Neuronal stem cell (in vitro differentiated cells): ENCODE data around the gene BZW2.
A peak's percentile ranks its signal among the peaks of the same experiment; 100 is the strongest.

ENCODE experiments used
- DNase-seq: peaks from one replicate; pipeline ENCODE4 v3.0.0-alpha.2; 2013; ENCODE audit warnings: low spot score
- H2AFZ ChIP-seq: one replicate; pipeline ENCODE4 v1.6.1; 2013; ENCODE audit warnings: mild to moderate bottlenecking, low read length, inconsistent platforms
- H2AK5ac ChIP-seq: 2 replicates; pipeline ENCODE4 v1.6.1; 2013; ENCODE audit warnings: low read depth, mild to moderate bottlenecking, inconsistent platforms, low read length, moderate library complexity, mixed read lengths
- H2BK120ac ChIP-seq: 2 replicates; pipeline ENCODE4 v1.6.1; 2013; ENCODE audit warnings: low read depth, mild to moderate bottlenecking, inconsistent platforms, low read length, moderate library complexity, mixed read lengths
- H2BK12ac ChIP-seq: one replicate; pipeline ENCODE4 v1.6.1; 2013; ENCODE audit warnings: low read length, inconsistent platforms
- H2BK15ac ChIP-seq: 2 replicates; pipeline ENCODE4 v1.6.1; 2013; ENCODE audit warnings: mild to moderate bottlenecking, low read length, inconsistent platforms, mixed read lengths
- H2BK5ac ChIP-seq: one replicate; pipeline ENCODE4 v1.6.1; 2013; ENCODE audit warnings: inconsistent platforms, mild to moderate bottlenecking, low read length, moderate library complexity
- H3K14ac ChIP-seq: one replicate; pipeline ENCODE4 v1.6.1; 2013; ENCODE audit warnings: low read length, inconsistent platforms
- H3K18ac ChIP-seq: 2 replicates; pipeline ENCODE4 v1.6.1; 2013; ENCODE audit warnings: low read length, inconsistent platforms
- H3K23ac ChIP-seq: 2 replicates; pipeline ENCODE4 v1.6.1; 2013; ENCODE audit warnings: low read depth, mild to moderate bottlenecking, mixed read lengths, low read length, inconsistent platforms; ENCODE audit not compliant: poor library complexity
- H3K27ac ChIP-seq: replicated peaks from 3 replicates; pipeline ENCODE4 v1.5.1; 2013; ENCODE audit warnings: low read length, inconsistent platforms
- H3K27me3 ChIP-seq, 3 experiments: 2 replicates each; pipeline ENCODE4 v1.6.1; 2013; ENCODE audit warnings: low read length in 3 of 3, mild to moderate bottlenecking in 2 of 3, inconsistent platforms in 1 of 3, low read depth in 1 of 3, mixed read lengths in 1 of 3, moderate library complexity in 1 of 3; ENCODE audit not compliant: control insufficient read depth in 3 of 3, insufficient read depth in 3 of 3
- H3K36me3 ChIP-seq, 2 donors: replicated peaks in 1 of 2; 2 replicates each; pipeline ENCODE4 v1.6.1; 2013; ENCODE audit warnings: low read length in 2 of 2; ENCODE audit not compliant: control insufficient read depth in 2 of 2, insufficient read depth in 2 of 2
- H3K4ac ChIP-seq: 2 replicates; pipeline ENCODE4 v1.6.1; 2013; ENCODE audit warnings: inconsistent platforms, mild to moderate bottlenecking, low read length, moderate library complexity
- H3K4me1 ChIP-seq, 2 donors: 1 replicate in 1 of 2; 2 replicates in 1 of 2; pipeline ENCODE4 v1.6.1; 2013; ENCODE audit warnings: low read length in 2 of 2, low read depth in 1 of 2; ENCODE audit not compliant: control insufficient read depth in 2 of 2, insufficient read depth in 1 of 2
- H3K4me2 ChIP-seq: one replicate; pipeline ENCODE4 v1.6.1; 2013; ENCODE audit warnings: mild to moderate bottlenecking, low read length, inconsistent platforms; ENCODE audit not compliant: insufficient read depth, poor library complexity, severe bottlenecking
- H3K4me3 ChIP-seq, 2 donors: 2 replicates each; pipeline ENCODE4 v1.5.1; 2013; ENCODE audit warnings: low read length in 2 of 2, mild to moderate bottlenecking in 2 of 2, inconsistent platforms in 1 of 2, moderate library complexity in 1 of 2
- H3K79me1 ChIP-seq: one replicate; pipeline ENCODE4 v1.6.1; 2013; ENCODE audit warnings: low read depth, mild to moderate bottlenecking, inconsistent platforms, low read length, moderate library complexity
- H3K9ac ChIP-seq: one replicate; pipeline ENCODE4 v1.6.1; 2013; ENCODE audit warnings: mild to moderate bottlenecking, low read depth, low read length, inconsistent platforms; ENCODE audit not compliant: poor library complexity
- H3K9me3 ChIP-seq, 2 donors: replicated peaks in 1 of 2; 2 replicates each; pipeline versions ENCODE3 to v1.6.1; 2013; ENCODE audit warnings: low read length in 2 of 2, mild to moderate bottlenecking in 2 of 2, inconsistent platforms in 1 of 2, low read depth in 1 of 2, mixed read lengths in 1 of 2, moderate library complexity in 1 of 2; ENCODE audit not compliant: control insufficient read depth in 2 of 2, insufficient read depth in 1 of 2
- H4K8ac ChIP-seq: one replicate; pipeline ENCODE4 v1.6.1; 2013; ENCODE audit warnings: low read depth, mild to moderate bottlenecking, inconsistent platforms, low read length, moderate library complexity
- H4K91ac ChIP-seq: one replicate; pipeline ENCODE4 v1.6.1; 2013; ENCODE audit warnings: low read length, low read depth, mild to moderate bottlenecking, inconsistent platforms; ENCODE audit not compliant: poor library complexity
- WGBS, 2 donors: extraction: QIAGEN DNeasy Blood & Tissue Kit; methylation state at CpG; one replicate each; pipeline ENCODE4 v1.1.7; 2013; ENCODE audit warnings: missing lambda C conversion rate in 2 of 2, mixed read lengths in 1 of 2; ENCODE audit not compliant: insufficient read length in 2 of 2, insufficient replicate concordance in 1 of 2; ENCODE audit errors: extremely low coverage in 2 of 2; 5-methylcytosine and 5-hydroxymethylcytosine counted together

The BZW2 gene

DNA sequence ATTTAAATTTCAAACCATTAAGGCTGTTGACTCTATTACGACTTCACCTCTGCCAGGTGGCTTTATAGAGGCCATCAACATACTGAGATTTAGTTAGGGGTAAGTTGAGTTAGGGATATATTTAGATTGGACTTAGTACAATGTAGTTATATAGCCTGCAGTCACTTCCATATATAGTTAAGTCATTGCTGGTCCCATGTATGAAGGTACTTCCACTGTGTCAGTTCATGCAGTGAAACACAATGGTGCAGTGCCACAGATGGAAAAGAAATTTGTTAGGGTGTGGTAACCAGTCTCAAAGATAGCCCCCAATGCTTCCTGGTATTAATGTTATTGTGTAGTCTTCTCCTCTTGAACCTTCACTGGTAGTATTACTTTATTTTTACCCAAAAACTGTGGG is 95.0 kb downstream of the BZW2 start:
- WGBS, 2 donors: no CpG with 5 or more reads among the region's 1 CpG
- Histone ChIP-seq H3K4me1 (peaks cover 5 to 15% of the 10 kb centered on the region in 2 donors), H3K9me3 (peaks cover 0 to 2% of the 10 kb centered on the region in 2 donors), H3K9ac (no peak overlapping the region), H2AFZ (no peak overlapping the region), H3K14ac (no peak overlapping the region), H3K4me3 (no peak overlapping the region), H3K79me1 (no peaks in the 10 kb centered on the region), H3K36me3 (no peaks in the 10 kb centered on the region), H3K23ac (no peak overlapping the region), H3K27ac (no peak overlapping the region), H2BK120ac (no peak overlapping the region), H4K91ac (no peak overlapping the region), H2BK15ac (no peak overlapping the region), H4K8ac (no peak overlapping the region), H3K18ac (no peak overlapping the region), H3K4me2 (no peak overlapping the region), H2BK5ac (no peak overlapping the region), H3K27me3 (no peaks in the 10 kb centered on the region), H2AK5ac (no peak overlapping the region), H2BK12ac (no peak overlapping the region), H3K4ac (no peak overlapping the region)
- DNase-seq: no peak

DNA sequence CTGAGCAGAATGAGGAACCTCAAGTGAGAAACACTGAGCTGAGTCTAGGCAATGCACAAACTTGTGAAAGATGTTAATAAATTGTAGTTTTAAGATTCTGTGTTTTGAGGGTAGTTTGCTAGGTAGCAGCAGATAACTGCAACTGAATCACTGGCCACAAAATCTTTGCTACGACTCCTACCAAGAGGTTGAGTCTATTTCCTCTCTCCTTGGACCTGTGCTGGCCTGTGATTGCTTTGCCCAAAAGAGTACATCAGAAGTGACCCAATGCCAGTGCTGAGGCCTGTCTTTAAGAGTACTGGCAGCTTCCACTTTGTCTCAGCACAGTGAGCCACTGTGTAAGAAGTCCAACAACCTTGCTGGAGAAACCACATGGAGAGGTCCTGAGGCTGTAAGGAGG is 95.7 kb downstream of the BZW2 start:
- H2AK5ac ChIP-seq: no peak overlapping the region
- H3K14ac ChIP-seq: no peak overlapping the region
- no peak overlapping the region for H2BK5ac ChIP-seq
- H3K27ac ChIP-seq: no peak overlapping the region
- H3K4ac ChIP-seq: no peak overlapping the region
- H3K18ac ChIP-seq: peak overlapping the region; percentile 52
- DNase-seq: no peak
- H2BK12ac ChIP-seq: no peak overlapping the region
- H3K4me1 ChIP-seq: peaks cover 5 to 16% of the 10 kb centered on the region in 2 donors
- H3K27me3 ChIP-seq: no peaks in the 10 kb centered on the region
- H3K4me3 ChIP-seq: no peak overlapping the region
- H2BK120ac ChIP-seq: no peak overlapping the region
- no peak overlapping the region for H3K4me2 ChIP-seq
- no CpG with 5 or more reads among the region's 1 CpG for WGBS, 2 donors
- no peak overlapping the region for H4K8ac ChIP-seq
- no peak overlapping the region for H2AFZ ChIP-seq
- no peak overlapping the region for H4K91ac ChIP-seq
- H3K79me1 ChIP-seq: no peaks in the 10 kb centered on the region
- no peaks in the 10 kb centered on the region for H3K36me3 ChIP-seq
- no peak overlapping the region for H2BK15ac ChIP-seq
- H3K9me3 ChIP-seq: peaks cover 0 to 2% of the 10 kb centered on the region in 2 donors
- H3K9ac ChIP-seq: no peak overlapping the region
- no peak overlapping the region for H3K23ac ChIP-seq

DNA sequence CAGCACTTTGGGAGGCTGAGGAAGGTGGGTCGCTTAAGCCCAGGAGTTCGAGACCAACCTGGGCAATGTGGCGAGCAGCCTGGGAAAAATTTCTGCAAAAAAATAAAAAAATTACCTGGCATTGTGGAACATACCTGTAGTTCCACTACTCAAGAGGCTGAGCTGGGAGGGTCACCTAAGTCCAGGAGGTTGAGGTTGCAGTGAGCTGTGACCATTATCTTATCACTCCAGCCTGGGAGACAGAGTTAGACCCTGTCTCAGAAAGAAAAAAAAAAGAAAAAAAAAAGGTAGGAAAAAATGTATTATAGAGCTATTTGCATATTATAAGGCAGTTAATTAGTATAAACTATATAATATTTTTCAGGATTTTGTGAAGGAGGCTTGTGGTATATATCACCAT is 96.6 kb downstream of the BZW2 start:
- Histone ChIP-seq H3K36me3 (no peaks in the 10 kb centered on the region), H3K4ac (no peak overlapping the region), H3K4me2 (no peak overlapping the region), H3K23ac (no peak overlapping the region), H3K14ac (no peak overlapping the region), H2BK120ac (no peak overlapping the region), H4K8ac (no peak overlapping the region), H2BK15ac (no peak overlapping the region), H3K9ac (no peak overlapping the region), H2BK12ac (no peak overlapping the region), H4K91ac (no peak overlapping the region), H3K4me1 (peaks cover 7 to 18% of the 10 kb centered on the region in 2 donors), H3K27ac (no peak overlapping the region), H3K18ac (no peak overlapping the region), H2AK5ac (no peak overlapping the region), H3K4me3 (no peak overlapping the region), H2AFZ (no peak overlapping the region), H3K27me3 (no peaks in the 10 kb centered on the region), H3K9me3 (peaks cover 0 to 2% of the 10 kb centered on the region in 2 donors), H3K79me1 (no peaks in the 10 kb centered on the region), H2BK5ac (no peak overlapping the region)
- no CpG with 5 or more reads among the region's 3 CpGs for WGBS, 2 donors
- no peak for DNase-seq

GRCh38 chr7:16743236-16743635 is 97.3 kb downstream of the BZW2 start:
- Histone ChIP-seq H3K4me3 (no peak overlapping the region), H2AK5ac (no peak overlapping the region), H3K27ac (no peak overlapping the region), H3K4me1 (peaks cover 7 to 18% of the 10 kb centered on the region in 2 donors), H3K4me2 (no peak overlapping the region), H2BK15ac (no peak overlapping the region), H2BK5ac (no peak overlapping the region), H3K27me3 (no peaks in the 10 kb centered on the region), H2BK120ac (no peak overlapping the region), H2BK12ac (no peak overlapping the region), H3K36me3 (no peaks in the 10 kb centered on the region), H3K18ac (no peak overlapping the region), H4K8ac (no peak overlapping the region), H3K79me1 (no peaks in the 10 kb centered on the region), H4K91ac (no peak overlapping the region), H3K14ac (no peak overlapping the region), H3K9me3 (peaks cover 0 to 2% of the 10 kb centered on the region in 2 donors), H2AFZ (no peak overlapping the region), H3K4ac (no peak overlapping the region), H3K23ac (no peak overlapping the region), H3K9ac (no peak overlapping the region)
- DNase-seq: no peak
- no CpG with 5 or more reads among the region's 4 CpGs for WGBS, 2 donors
